Fibroblast of lung (primary cell): ENCODE results near the gene NPHP1. TPM values are rescaled to one million over a fixed set of nuclear protein-coding genes. Genes with fewer than 3 reads are reported as not detected.
"Not testable (repeated sequence)": the region's sequence is repeated elsewhere in the genome, so short reads cannot be mapped to it uniquely, and the experiment has no call there.

Source experiments
- DNase-seq, 2 donors: peaks; one replicate each; pipeline versions ENCODE4 v3.0.0 to v3.0.0-alpha.2; 2010; ENCODE audit warnings: low read depth in 2 of 2
- H2AFZ ChIP-seq: 2 replicates; pipeline ENCODE4 v1.5.1; 2012; ENCODE audit warnings: low read length, control low read depth, inconsistent platforms
- H3K27ac ChIP-seq: 2 replicates; pipeline ENCODE4 v1.5.1; 2011; ENCODE audit warnings: low read length, control low read depth; ENCODE audit not compliant: insufficient read depth
- H3K27me3 ChIP-seq: 2 replicates; pipeline ENCODE4 v1.5.1; 2011; ENCODE audit warnings: mild to moderate bottlenecking, low read length; ENCODE audit not compliant: control insufficient read depth, insufficient read depth
- H3K36me3 ChIP-seq: 2 replicates; pipeline ENCODE4 v1.5.1; 2011; ENCODE audit warnings: low read length; ENCODE audit not compliant: control insufficient read depth, insufficient read depth
- H3K4me1 ChIP-seq: 2 replicates; pipeline ENCODE4 v1.5.1; 2011; ENCODE audit warnings: low read length; ENCODE audit not compliant: control insufficient read depth, insufficient read depth; ENCODE audit errors: extremely low read depth
- H3K4me2 ChIP-seq: 2 replicates; pipeline ENCODE4 v1.5.1; 2011; ENCODE audit warnings: low read length, control low read depth; ENCODE audit not compliant: insufficient read depth; ENCODE audit errors: extremely low read depth
- H3K4me3 ChIP-seq, 4 experiments: fragments of 200-600 bp in 1 of 4; sonication (generic) in 1 of 4; replicated peaks in 1 of 4; 2 replicates each; pipeline ENCODE4 v1.5.1; 2011 to 2016; ENCODE audit warnings: low read length in 4 of 4, low read depth in 3 of 4, mild to moderate bottlenecking in 3 of 4, control low read depth in 2 of 4, inconsistent platforms in 1 of 4, mixed read lengths in 1 of 4; ENCODE audit not compliant: insufficient read depth in 1 of 4; ENCODE audit errors: control extremely low read depth in 1 of 4
- H3K79me2 ChIP-seq: 2 replicates; pipeline ENCODE4 v1.5.1; 2012; ENCODE audit warnings: mild to moderate bottlenecking, low read length, inconsistent platforms; ENCODE audit not compliant: control insufficient read depth, insufficient read depth
- H3K9ac ChIP-seq: 2 replicates; pipeline ENCODE4 v1.5.1; 2011; ENCODE audit warnings: mild to moderate bottlenecking, low read length, control low read depth; ENCODE audit not compliant: insufficient read depth
- H3K9me3 ChIP-seq: 2 replicates; pipeline ENCODE4 v1.5.1; 2012; ENCODE audit warnings: low read depth, low read length; ENCODE audit not compliant: control insufficient read depth, insufficient read depth
- H4K20me1 ChIP-seq: 2 replicates; pipeline ENCODE4 v1.5.1; 2011; ENCODE audit warnings: low read length; ENCODE audit not compliant: control insufficient read depth, insufficient read depth; ENCODE audit errors: extremely low read depth
- CTCF ChIP-seq, 2 donors: IDR thresholded peaks in 1 of 2; conservative IDR thresholded peaks in 1 of 2; 1 replicate in 1 of 2; 2 replicates in 1 of 2; pipeline ENCODE4 v1.5.1; 2011 to 2012; ENCODE audit warnings: low read length in 2 of 2, control low read depth in 1 of 2, inconsistent platforms in 1 of 2, low read depth in 1 of 2, mild to moderate bottlenecking in 1 of 2
- EZH2 ChIP-seq: IDR thresholded peaks from 2 replicates; pipeline ENCODE4 v1.5.1; 2012; ENCODE audit warnings: low read length, control low read depth, mild to moderate bottlenecking; ENCODE audit errors: missing control alignments
- polyA minus RNA-seq: library from RNA; depleted of rRNA, polyadenylated mRNA; stranded (reverse); fragments of >200 nt; gene quantifications from 2 replicates; pipeline ENCODE4 v1.2.3, GENCODE V29; 2011; ENCODE audit warnings: low replicate concordance
- polyA plus RNA-seq, 2 donors: library from polyadenylated mRNA; depleted of rRNA in 1 of 2; stranded (reverse) in 1 of 2; unstranded in 1 of 2; fragments of >200 nt; gene quantifications; 2 replicates each; pipeline ENCODE4 v1.2.1, GENCODE V29; 2011 to 2012; ENCODE audit warnings: missing spikeins in 1 of 2
- total RNA-seq: library from RNA; depleted of rRNA; stranded (reverse); fragments of >200 nt; gene quantifications from 2 replicates; pipeline ENCODE4 v1.2.1, GENCODE V29; 2014

NPHP1 gene
- total RNA-seq: 5.0 and 5.6 TPM in 2 replicates
- polyA plus RNA-seq: 3.7 and 5.1 TPM in 2 replicates
- polyA plus RNA-seq (2012): 4.1 and 5.6 TPM in 2 replicates
- polyA minus RNA-seq: not detected in 2 replicates

- no peaks in the 10 kb centered on the region for H3K36me3 ChIP-seq
- H3K79me2 ChIP-seq: no peaks in the 10 kb centered on the region
- H3K9me3 ChIP-seq: no peaks in the 10 kb centered on the region
- H4K20me1 ChIP-seq: no peaks in the 10 kb centered on the region
- peak within 1 kb of the TSS; percentile 95 for H3K4me2 ChIP-seq
- no peaks in the 10 kb centered on the region for H3K27me3 ChIP-seq
- H2AFZ ChIP-seq: peak within 1 kb of the TSS; percentile 100
- no peaks in the 10 kb centered on the region for H3K4me1 ChIP-seq
- DNase-seq: peak; percentile 78 to 80
- H3K27ac ChIP-seq: peak within 1 kb of the TSS; percentile 91
- peak within 1 kb of the TSS; percentile 89 for H3K9ac ChIP-seq
- peak within 1 kb of the TSS; percentile 88 to 93 (median 91) for H3K4me3 ChIP-seq
- TF ChIP-seq EZH2 (no peak), CTCF (conservative IDR thresholded peaks at IDR 0.05 in 1 of 2, IDR thresholded peaks at IDR 0.05 in 1 of 2; ENCODE audit: low read depth in 1 of 2, low read length in 2 of 2) (no peak)
Observed at GRCh38 chr2:110204408-110205385, at the start of gene NPHP1. Gene NPHP1 (minus strand): TSS chr2:110205013. CDS start chr2:110204968, 45 bp downstream.

GRCh38 chr2:110248081-110248795 lies 43.4 kb upstream of the NPHP1 start:
- peak in 1 of 2 donors; percentile 21 for DNase-seq
- not testable (repeated sequence) for H3K4me1 ChIP-seq, H3K9me3 ChIP-seq

GRCh38 chr2:110245488-110246435 lies 40.9 kb upstream of the NPHP1 start:
- H4K20me1 ChIP-seq, H3K9ac ChIP-seq, H3K79me2 ChIP-seq, H3K4me2 ChIP-seq, DNase-seq, H3K4me3 ChIP-seq, H3K27ac ChIP-seq, H3K4me1 ChIP-seq, H3K36me3 ChIP-seq, H3K27me3 ChIP-seq, H2AFZ ChIP-seq, H3K9me3 ChIP-seq: not testable (repeated sequence)

More at GRCh38 chr2:110248081-110248795, 43.4 kb upstream of the NPHP1 start:
- not testable (repeated sequence) for H3K4me3 ChIP-seq, H3K9ac ChIP-seq, H3K27me3 ChIP-seq, H2AFZ ChIP-seq, H3K4me2 ChIP-seq, H3K79me2 ChIP-seq, H4K20me1 ChIP-seq, H3K27ac ChIP-seq, H3K36me3 ChIP-seq

- H3K27me3 ChIP-seq, H3K4me1 ChIP-seq, H3K36me3 ChIP-seq, H3K9me3 ChIP-seq, H3K4me3 ChIP-seq, H3K27ac ChIP-seq, H3K4me2 ChIP-seq, H4K20me1 ChIP-seq, DNase-seq, H2AFZ ChIP-seq, H3K79me2 ChIP-seq, H3K9ac ChIP-seq: not testable (repeated sequence)
Observed at GRCh38 chr2:110243283-110243682, 38.5 kb upstream of the NPHP1 start.

GRCh38 chr2:110234514-110234913 lies 29.7 kb upstream of the NPHP1 start:
- not testable (repeated sequence) for H4K20me1 ChIP-seq, H3K4me1 ChIP-seq, H3K9ac ChIP-seq, H3K9me3 ChIP-seq, H3K36me3 ChIP-seq, H3K4me2 ChIP-seq, H3K27me3 ChIP-seq, H3K79me2 ChIP-seq, H3K27ac ChIP-seq, H2AFZ ChIP-seq, DNase-seq, H3K4me3 ChIP-seq
